ENCODE measurements around the gene MYO19. TPM values are rescaled to one million over a fixed set of nuclear protein-coding genes. Genes with fewer than 3 reads are reported as not detected.
"Not testable (repeated sequence)": the region's sequence is repeated elsewhere in the genome, so short reads cannot be mapped to it uniquely, and the experiment has no call there.

MYO19 gene
- total RNA-seq, 2 donors from 2014 or later = 49.4 to 56.4 TPM

GRCh38 chr17:36486204-36487194, 48.2 kb downstream of the MYO19 start, which contains the start of gene ZNHIT3:
Gene ZNHIT3, plus strand, starts transcription at chr17:36486681. Its CDS starts 19 bp downstream, at chr17:36486700.
- Histone ChIP-seq H3K9me3 (no peaks in the 10 kb centered on the region), H3K4me3 (peak within 1 kb of the TSS; percentile 92 to 97), H3K27ac (peak within 1 kb of the TSS; percentile 83 to 85), H3K27me3 (replicated peaks; ENCODE audit: insufficient read depth) (no peaks in the 10 kb centered on the region), H3K4me1 (replicated peaks) (no peaks in the 10 kb centered on the region), H3K36me3 (no peaks in the 10 kb centered on the region)
- DNase-seq (ENCODE audit: low spot score) = peak; percentile 92
- under 1% methylated on average over 73 of the region's 73 CpGs for WGBS
- TF ChIP-seq POLR2A (IDR thresholded peaks at IDR 0.05) (peak; percentile 60), POLR2AphosphoS5 (IDR thresholded peaks at IDR 0.05) (peak; percentile 98)
- TF ChIP-seq, protein P1, sequence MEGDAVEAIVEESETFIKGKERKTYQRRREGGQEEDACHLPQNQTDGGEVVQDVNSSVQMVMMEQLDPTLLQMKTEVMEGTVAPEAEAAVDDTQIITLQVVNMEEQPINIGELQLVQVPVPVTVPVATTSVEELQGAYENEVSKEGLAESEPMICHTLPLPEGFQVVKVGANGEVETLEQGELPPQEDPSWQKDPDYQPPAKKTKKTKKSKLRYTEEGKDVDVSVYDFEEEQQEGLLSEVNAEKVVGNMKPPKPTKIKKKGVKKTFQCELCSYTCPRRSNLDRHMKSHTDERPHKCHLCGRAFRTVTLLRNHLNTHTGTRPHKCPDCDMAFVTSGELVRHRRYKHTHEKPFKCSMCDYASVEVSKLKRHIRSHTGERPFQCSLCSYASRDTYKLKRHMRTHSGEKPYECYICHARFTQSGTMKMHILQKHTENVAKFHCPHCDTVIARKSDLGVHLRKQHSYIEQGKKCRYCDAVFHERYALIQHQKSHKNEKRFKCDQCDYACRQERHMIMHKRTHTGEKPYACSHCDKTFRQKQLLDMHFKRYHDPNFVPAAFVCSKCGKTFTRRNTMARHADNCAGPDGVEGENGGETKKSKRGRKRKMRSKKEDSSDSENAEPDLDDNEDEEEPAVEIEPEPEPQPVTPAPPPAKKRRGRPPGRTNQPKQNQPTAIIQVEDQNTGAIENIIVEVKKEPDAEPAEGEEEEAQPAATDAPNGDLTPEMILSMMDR (IDR thresholded peaks at IDR 0.05) = peak in 2 of 4 experiments; percentile 17 to 39
- intact Hi-C loops (cut with DNase I) = loop anchor here (5.0 to 10.0 kb wide), 2 partner anchors 46 to 342 kb away; partner anchors contain the start of genes MYO19 and PIGW

- Histone ChIP-seq H3K4me1 (replicated peaks) (no peaks in the 10 kb centered on the region), H3K4me3 (peak overlapping the region; percentile 92 to 97), H3K36me3 (no peaks in the 10 kb centered on the region), H3K27me3 (replicated peaks; ENCODE audit: insufficient read depth) (no peaks in the 10 kb centered on the region), H3K27ac (no peak overlapping the region), H3K9me3 (no peaks in the 10 kb centered on the region)
- intact Hi-C loops (cut with DNase I) = loop anchor here (5.0 to 10.0 kb wide), 2 partner anchors 46 to 341 kb away; partner anchors contain the start of genes MYO19 and PIGW
- TF ChIP-seq, protein P1 (IDR thresholded peaks at IDR 0.05) = no peak
- no peak for TF ChIP-seq POLR2AphosphoS5 (IDR thresholded peaks at IDR 0.05)
- TF ChIP-seq POLR2A (IDR thresholded peaks at IDR 0.05) = no peak
- WGBS = 39% methylated on average over 10 of the region's 10 CpGs
- DNase-seq (ENCODE audit: low spot score) = no peak
Measured at GRCh38 chr17:36485805-36486203, 48.9 kb downstream of the MYO19 start.

DNA sequence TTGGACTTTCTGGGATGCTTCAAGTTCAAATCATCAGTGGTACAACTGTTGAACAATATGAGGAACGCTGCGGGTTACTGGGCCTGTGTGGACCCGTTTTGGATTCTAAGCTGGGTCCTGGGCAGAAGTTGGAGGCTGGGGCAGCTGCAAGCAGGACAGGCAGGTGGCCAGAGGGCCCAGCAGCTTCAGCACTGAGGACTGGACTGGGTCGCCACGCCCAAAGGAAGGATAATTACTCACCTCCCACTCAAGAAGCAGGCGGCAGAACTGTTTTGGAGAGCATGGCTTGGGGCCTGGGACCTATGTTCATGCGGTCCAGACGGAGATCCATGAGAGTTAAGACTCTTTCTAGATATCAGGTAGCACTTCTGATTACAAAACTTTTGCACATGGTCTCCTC, 49.6 kb downstream of the MYO19 start:
- Histone ChIP-seq H3K27ac (no peak overlapping the region), H3K27me3 (replicated peaks; ENCODE audit: insufficient read depth) (no peaks in the 10 kb centered on the region), H3K36me3 (no peaks in the 10 kb centered on the region), H3K4me1 (replicated peaks) (no peaks in the 10 kb centered on the region), H3K9me3 (no peaks in the 10 kb centered on the region), H3K4me3 (no peak overlapping the region)
- 90% methylated on average over 8 of the region's 8 CpGs for WGBS
- TF ChIP-seq POLR2AphosphoS5 (IDR thresholded peaks at IDR 0.05) (no peak), POLR2A (IDR thresholded peaks at IDR 0.05) (no peak)
- intact Hi-C loops (cut with DNase I) = loop anchor here (5.0 to 10.0 kb wide), 2 partner anchors 47 to 340 kb away; partner anchors contain the start of genes MYO19 and PIGW
- no peak for DNase-seq (ENCODE audit: low spot score)

DNA sequence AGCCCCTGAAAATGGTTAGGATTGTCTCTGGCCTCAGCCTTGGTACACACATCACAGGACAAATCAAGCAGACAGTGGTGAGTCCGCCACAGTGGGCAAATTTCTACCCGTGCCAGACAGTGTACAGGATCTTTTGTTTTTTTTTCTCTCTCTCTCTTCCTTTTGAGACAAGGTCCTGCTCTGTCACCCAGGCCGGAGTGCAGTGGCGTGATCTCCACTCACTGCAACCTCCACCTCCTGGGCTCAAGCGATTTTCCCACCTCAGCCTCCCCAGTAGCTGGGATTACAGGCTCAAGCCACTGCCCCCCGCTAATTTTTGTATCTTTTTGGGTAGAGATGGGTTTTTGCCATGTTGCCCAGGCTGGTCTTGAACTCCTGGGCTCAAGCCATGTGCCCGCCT, 50.6 kb downstream of the MYO19 start:
- not testable (repeated sequence) for H3K4me1 ChIP-seq (replicated peaks); H3K27ac ChIP-seq; H3K9me3 ChIP-seq; H3K4me3 ChIP-seq; H3K27me3 ChIP-seq (replicated peaks; ENCODE audit: insufficient read depth); DNase-seq (ENCODE audit: low spot score); H3K36me3 ChIP-seq
- WGBS = 82% methylated on average over 7 of the region's 7 CpGs
- intact Hi-C loops (cut with DNase I) = loop anchor here (10.0 kb wide), 1 partner anchor 339 kb away; no protein-coding TSS in a partner anchor

DNA sequence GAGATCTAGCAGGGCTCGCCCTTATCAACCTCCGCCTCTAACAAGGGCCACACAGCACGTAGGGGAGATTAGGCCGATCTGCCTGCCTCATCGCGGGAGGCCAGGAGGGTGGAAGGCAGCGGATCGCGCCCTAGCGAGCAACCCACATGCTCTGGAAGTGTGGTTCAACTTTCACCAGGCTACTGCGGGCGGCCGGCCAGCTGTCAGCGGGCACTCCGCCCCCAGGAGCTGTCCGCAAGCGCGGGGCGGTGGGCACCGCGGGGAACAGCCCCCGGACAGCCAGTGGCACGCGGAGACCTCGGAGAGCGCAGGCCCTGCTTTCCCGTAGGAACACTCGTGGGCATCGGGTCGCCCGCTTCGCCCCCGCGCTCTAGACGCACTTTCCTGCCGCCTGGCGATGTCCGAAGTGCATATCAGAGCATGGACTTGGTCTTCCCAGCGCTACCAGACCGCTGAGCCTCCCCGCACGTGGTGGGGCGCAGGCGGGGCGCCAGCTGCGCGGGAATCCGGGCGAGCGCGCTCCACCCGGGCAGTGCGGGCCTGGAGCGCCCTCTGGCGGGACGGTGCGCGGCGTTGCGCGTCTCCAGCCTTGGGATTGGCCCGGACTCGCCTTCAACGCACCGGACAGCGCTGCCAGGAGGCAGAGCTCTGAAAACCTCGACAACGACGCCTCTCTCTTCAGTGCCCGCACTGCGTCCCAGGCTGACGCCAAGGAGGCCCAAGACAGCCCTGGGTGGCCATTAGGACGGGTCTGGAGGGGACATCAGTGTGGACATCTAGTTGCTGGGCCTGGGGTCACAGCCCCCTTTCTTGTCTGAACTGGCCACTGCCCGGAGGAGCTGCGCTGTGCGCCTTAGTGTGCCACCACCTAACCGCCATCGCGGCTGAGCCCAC, 51.8 kb downstream of the MYO19 start:
- peak; percentile 69 for DNase-seq (ENCODE audit: low spot score)
- Histone ChIP-seq H3K27me3 (replicated peaks; ENCODE audit: insufficient read depth) (no peaks in the 10 kb centered on the region), H3K9me3 (no peaks in the 10 kb centered on the region), H3K27ac (no peak overlapping the region), H3K4me3 (peak overlapping the region; percentile 22 to 31), H3K4me1 (replicated peaks) (no peaks in the 10 kb centered on the region), H3K36me3 (no peaks in the 10 kb centered on the region)
- intact Hi-C loops (cut with DNase I) = loop anchor here (2.0 to 10.0 kb wide), 2 partner anchors 338 to 514 kb away; no protein-coding TSS in a partner anchor
- 16% methylated on average over 31 of the region's 79 CpGs for WGBS
- no peak for TF ChIP-seq POLR2A (IDR thresholded peaks at IDR 0.05)
- peak; percentile 28 for TF ChIP-seq POLR2AphosphoS5 (IDR thresholded peaks at IDR 0.05)
- TF ChIP-seq, protein P1 (IDR thresholded peaks at IDR 0.05) = peak; percentile 68 to 95 (median 84)
